ENCODE data around the gene FREY1. TPM values are rescaled to one million over a fixed set of nuclear protein-coding genes. Genes with fewer than 3 reads are reported as not detected.

Gene FREY1
- total and polyA plus RNA-seq, 2 of the 13 experiments (the other 11 are each of a cell fraction or from before 2014, with no cell fraction given): 0.44 to 0.73 TPM

- TF ChIP-seq ELF4 (CRISPR knock-in tag; IDR thresholded peaks at IDR 0.05; ENCODE audit: borderline replicate concordance) (no peak), MAFG (CRISPR knock-in tag; IDR thresholded peaks at IDR 0.05) (no peak), TOPORS (CRISPR knock-in tag; IDR thresholded peaks at IDR 0.05) (no peak), CBX5 (CRISPR knock-in tag; IDR thresholded peaks at IDR 0.05; ENCODE audit: borderline replicate concordance) (no peak), ZNF275 (CRISPR knock-in tag; IDR thresholded peaks at IDR 0.05; ENCODE audit: borderline replicate concordance) (no peak), NFYC (CRISPR knock-in tag; IDR thresholded peaks at IDR 0.05) (no peak), ZFP90 (CRISPR knock-in tag; IDR thresholded peaks at IDR 0.05; ENCODE audit: borderline replicate concordance) (no peak), HBP1 (CRISPR knock-in tag; IDR thresholded peaks at IDR 0.05; ENCODE audit: low read depth) (no peak), ARNT2 (CRISPR knock-in tag; IDR thresholded peaks at IDR 0.05; ENCODE audit: low read depth) (peak; percentile 13; the same call in 1 of the 2 replicates), SIX1 (CRISPR knock-in tag; IDR thresholded peaks at IDR 0.05; ENCODE audit: borderline replicate concordance) (peak; percentile 71; the same call in 1 of the 2 replicates), PHF8 (CRISPR knock-in tag; IDR thresholded peaks at IDR 0.05) (peak; percentile 55), TEAD2 (CRISPR knock-in tag; IDR thresholded peaks at IDR 0.05) (no peak), MTA1 (CRISPR knock-in tag; IDR thresholded peaks at IDR 0.05; ENCODE audit: borderline replicate concordance) (peak; percentile 8; the same call in 1 of the 2 replicates), NFKBIZ (CRISPR knock-in tag; IDR thresholded peaks at IDR 0.05) (no peak), KLF11 (CRISPR knock-in tag; IDR thresholded peaks at IDR 0.05) (no peak), IKZF4 (CRISPR knock-in tag; IDR thresholded peaks at IDR 0.05; ENCODE audit: borderline replicate concordance, low read depth, not compliant biosample characterization) (peak; percentile 35), KLF12 (CRISPR knock-in tag; IDR thresholded peaks at IDR 0.05; ENCODE audit: borderline replicate concordance) (no peak), ZNF143 (CRISPR knock-in tag; IDR thresholded peaks at IDR 0.05) (no peak), ZNF281 (CRISPR knock-in tag; IDR thresholded peaks at IDR 0.05; ENCODE audit: borderline replicate concordance) (no peak; the same call in 1 of the 2 replicates), ZNF710 (CRISPR knock-in tag; IDR thresholded peaks at IDR 0.05; ENCODE audit: borderline replicate concordance) (no peak), ZKSCAN1 (IDR thresholded peaks at IDR 0.05; ENCODE audit: low read length) (no peak)
Observed at GRCh38 chr11:45922425-45923082, 15.5 kb upstream of the FREY1 start, which contains the start of gene LARGE2 (continued).
